Measurements from ENCODE around the gene CXorf51B.
"Not testable (repeated sequence)": the region's sequence is repeated elsewhere in the genome, so short reads cannot be mapped to it uniquely, and the experiment has no call there.

CXorf51B gene

GRCh38 chrX:146809471-146809870 lies at the start of gene CXorf51B:
Gene CXorf51B, plus strand, starts transcription at chrX:146809771. Its CDS starts 21 bp downstream, at chrX:146809792.
- not testable (repeated sequence) for DNase-seq (ENCODE audit: low read depth)

- DNase-seq (ENCODE audit: low read depth): not testable (repeated sequence)
Measured at GRCh38 chrX:146814644-146815043, 5.1 kb downstream of the CXorf51B start, which contains the start of gene CXorf51A. Gene CXorf51A, minus strand, starts transcription at chrX:146814744. Its CDS starts 21 bp downstream, at chrX:146814723.

GRCh38 chrX:146831994-146832393 lies 22.4 kb downstream of the CXorf51B start:
- DNase-seq (ENCODE audit: low read depth): no peak

- no peak for DNase-seq (ENCODE audit: low read depth)
Measured at GRCh38 chrX:146854281-146854680, 44.7 kb downstream of the CXorf51B start.

Measured in activated T-helper 9 cell treated with anti-CD3 and anti-CD28 coated beads, Interleukin-2, amount 50 U/mL, for 16 hours (primary cell).